ENCODE results near the gene OR1F1. TPM values are rescaled to one million over a fixed set of nuclear protein-coding genes. Genes with fewer than 3 reads are reported as not detected.

OR1F1 gene
- total RNA-seq, 1 donor from 2014 or later, result not detected

DNA sequence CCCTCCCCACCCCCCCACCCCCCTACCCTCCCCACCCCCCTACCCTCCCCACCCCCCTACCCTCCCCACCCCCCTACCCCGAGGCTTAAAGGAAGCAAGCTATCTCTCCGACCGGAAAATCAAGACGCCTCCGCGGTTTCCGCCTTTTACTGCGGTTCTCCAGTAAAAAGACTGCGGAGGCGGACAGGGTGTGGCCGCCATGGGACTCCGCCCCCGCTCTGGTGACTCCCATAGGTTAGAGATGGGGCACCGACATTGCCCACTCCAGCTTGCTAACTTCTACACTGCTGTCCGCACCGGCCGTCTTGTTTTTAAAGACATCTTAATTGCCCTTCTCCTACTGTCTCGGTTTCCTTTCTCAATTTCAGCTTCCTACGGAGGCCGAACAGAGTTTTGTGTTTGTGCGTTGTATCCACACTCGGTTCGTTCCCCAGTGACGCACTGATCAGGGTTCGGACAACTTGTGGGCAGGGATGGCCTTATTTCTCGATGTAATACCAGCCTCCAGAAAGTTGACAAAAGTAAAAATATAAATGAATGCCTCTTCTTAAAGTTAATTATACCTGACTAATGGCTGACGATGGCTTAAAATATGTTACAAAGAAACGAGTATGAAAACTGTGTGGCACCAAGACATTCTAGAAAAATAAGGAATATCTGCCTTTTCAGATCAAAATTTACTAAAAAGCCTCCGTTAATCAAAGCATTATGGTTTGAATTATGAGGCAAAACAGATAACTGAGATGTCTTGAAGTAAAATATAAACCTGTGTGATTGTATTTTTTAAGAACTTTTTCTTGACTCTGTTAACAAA, 48.1 kb downstream of the OR1F1 start:
- intact Hi-C loops (cut with DNase I), result no loop called here
- DNase-seq (ENCODE audit: low spot score), result peak; percentile 80

DNA sequence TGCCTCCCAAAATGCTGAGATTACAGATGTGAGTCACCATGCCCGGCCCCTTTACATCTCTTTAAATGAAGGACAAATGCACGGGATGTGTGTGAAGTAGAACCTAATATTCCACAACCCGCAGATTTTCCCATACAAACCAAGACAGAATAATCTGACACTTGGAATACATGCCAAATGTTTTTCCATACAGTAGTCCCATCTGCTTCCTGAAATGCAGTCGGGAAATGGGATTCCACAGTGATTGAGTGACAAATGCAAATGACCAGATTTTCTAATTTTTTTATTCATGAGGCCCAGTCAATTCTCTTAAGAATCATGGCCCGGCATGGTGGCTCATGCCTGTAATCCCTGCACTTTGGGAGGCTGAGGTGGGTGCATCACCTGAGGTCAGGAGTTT, 53.8 kb downstream of the OR1F1 start:
- DNase-seq (ENCODE audit: low spot score), result no peak
- intact Hi-C loops (cut with DNase I), result no loop called here

GRCh38 chr16:3242709-3243108, 54.7 kb downstream of the OR1F1 start:
- intact Hi-C loops (cut with DNase I), result no loop called here
- DNase-seq (ENCODE audit: low spot score), result no peak

- intact Hi-C loops (cut with DNase I), result no loop called here
- DNase-seq (ENCODE audit: low spot score), result no peak
Observed at GRCh38 chr16:3243882-3244281, 55.9 kb downstream of the OR1F1 start.

DNA sequence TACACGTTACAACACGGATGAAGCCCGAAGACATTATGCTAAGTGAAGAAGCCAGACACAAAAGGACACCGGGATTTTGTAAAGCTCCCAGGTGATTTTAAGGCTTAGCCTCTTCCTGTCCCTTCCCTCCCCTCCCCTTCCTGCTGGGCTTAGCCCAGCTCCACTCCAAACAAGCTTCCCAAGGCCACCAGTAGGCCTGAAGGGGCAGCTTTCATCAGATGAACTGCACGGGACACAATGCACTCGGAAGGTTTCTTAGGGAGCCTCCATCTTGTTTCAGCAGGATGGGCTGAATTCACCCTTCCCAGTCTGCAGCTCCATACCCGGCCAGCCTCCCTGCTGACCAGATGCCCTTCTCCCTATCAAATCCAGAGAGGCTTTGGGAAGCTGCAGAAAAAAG, 58.0 kb downstream of the OR1F1 start:
- intact Hi-C loops (cut with DNase I), result no loop called here
- DNase-seq (ENCODE audit: low spot score), result no peak

DNA sequence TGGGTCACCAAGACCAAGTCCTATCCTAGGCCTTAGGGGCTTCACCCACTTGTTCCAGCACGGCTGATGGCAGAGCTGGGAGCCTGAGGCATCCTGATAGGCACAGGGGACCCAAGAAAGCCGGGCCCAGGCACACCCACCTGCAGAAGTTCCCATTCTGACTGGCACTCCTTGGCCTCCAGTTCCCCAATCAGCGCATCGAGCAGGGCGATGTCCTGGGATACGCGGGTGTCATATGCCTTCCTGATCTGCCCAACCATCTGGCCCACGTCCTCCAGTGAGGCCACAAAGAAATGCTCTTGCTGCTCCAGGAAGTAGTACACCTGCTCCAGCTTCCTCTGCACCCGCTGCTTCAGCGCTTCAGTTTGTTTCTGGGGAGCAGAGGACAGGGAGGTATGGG, 58.9 kb downstream of the OR1F1 start:
- intact Hi-C loops (cut with DNase I), result no loop called here
- DNase-seq (ENCODE audit: low spot score), result no peak

- intact Hi-C loops (cut with DNase I), result no loop called here
- DNase-seq (ENCODE audit: low spot score), result no peak
Observed at GRCh38 chr16:3248596-3248995, 60.6 kb downstream of the OR1F1 start.

DNA sequence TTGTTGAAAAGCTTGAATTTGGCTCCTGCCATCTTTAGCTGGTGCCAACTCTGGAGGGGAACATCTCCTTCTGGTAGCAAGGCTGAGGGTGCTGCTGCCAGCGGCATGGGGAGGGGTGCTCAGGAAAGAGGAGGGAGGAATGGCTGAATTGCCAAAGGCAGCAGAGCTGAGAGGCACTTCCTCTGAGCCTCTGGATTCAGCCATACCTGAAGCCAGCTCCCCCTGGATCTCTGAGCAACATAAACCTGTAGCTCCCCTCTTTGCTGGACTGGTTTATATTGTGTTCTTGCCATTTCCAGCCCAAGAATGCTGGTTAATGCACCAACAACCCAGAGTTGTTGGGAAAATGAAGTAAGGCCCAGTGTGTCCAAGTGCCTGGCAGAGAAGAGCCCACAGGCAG, 61.0 kb downstream of the OR1F1 start:
- intact Hi-C loops (cut with DNase I), result no loop called here
- no peak for DNase-seq (ENCODE audit: low spot score)

GRCh38 chr16:3249451-3249850, 61.4 kb downstream of the OR1F1 start:
- intact Hi-C loops (cut with DNase I), result no loop called here
- DNase-seq (ENCODE audit: low spot score), result no peak

DNA sequence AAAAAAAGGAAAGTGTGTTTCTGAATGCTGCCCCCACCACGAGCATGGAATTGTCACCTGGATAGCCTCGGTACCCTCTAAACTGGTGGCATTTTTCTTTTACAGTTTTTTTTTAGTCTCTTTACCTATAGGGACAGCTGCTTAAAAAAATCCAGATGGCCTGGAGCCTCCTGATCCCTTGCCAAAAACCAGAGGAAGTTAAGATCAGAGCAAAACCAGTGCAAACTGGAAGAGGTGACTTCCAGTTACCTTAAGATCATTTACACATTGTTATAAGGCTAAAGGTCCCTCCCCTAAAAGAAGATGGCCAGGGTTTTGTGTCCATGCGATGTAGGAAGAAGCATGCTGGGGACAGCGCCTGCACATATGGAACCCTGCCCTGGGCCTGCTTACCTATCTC, 65.0 kb downstream of the OR1F1 start:
- no peak for DNase-seq (ENCODE audit: low spot score)
- intact Hi-C loops (cut with DNase I), result no loop called here

- intact Hi-C loops (cut with DNase I), result no loop called here
- no peak for DNase-seq (ENCODE audit: low spot score)
Observed at GRCh38 chr16:3254309-3254708, 66.3 kb downstream of the OR1F1 start.

Other genes with a start within 250 kb of the OR1F1 start
- not detected for gene KREMEN2, start 223.9 kb upstream of the OR1F1 start, total RNA-seq
- gene PAQR4, start 218.9 kb upstream of the OR1F1 start, total RNA-seq, result 10.9 TPM
- 1.8 TPM for gene PKMYT1, start 207.8 kb upstream of the OR1F1 start, total RNA-seq
- gene CLDN9, start 175.3 kb upstream of the OR1F1 start, total RNA-seq, result 2.3 TPM
- 0.16 TPM for gene CLDN6, start 170.0 kb upstream of the OR1F1 start, total RNA-seq
- 229 TPM for gene TNFRSF12A, start 167.8 kb upstream of the OR1F1 start, total RNA-seq
- gene HCFC1R1, start 164.3 kb upstream of the OR1F1 start, total RNA-seq, result 41.3 TPM
- gene THOC6, start 164.2 kb upstream of the OR1F1 start, total RNA-seq, result 13.9 TPM
- gene BICDL2, start 151.3 kb upstream of the OR1F1 start, total RNA-seq, result not detected
- 3.0 TPM for gene MMP25, start 141.6 kb upstream of the OR1F1 start, total RNA-seq
- gene IL32, start 122.6 kb upstream of the OR1F1 start, total RNA-seq, result 32.3 TPM
- gene ZSCAN10, start 88.9 kb upstream of the OR1F1 start, total RNA-seq, result not detected
- gene ZNF205, start 75.6 kb upstream of the OR1F1 start, total RNA-seq, result 6.5 TPM
- 7.5 TPM for gene ZNF213, start 53.2 kb upstream of the OR1F1 start, total RNA-seq
- gene ZNF200, start 47.0 kb downstream of the OR1F1 start, total RNA-seq, result 5.3 TPM
- 1.00 TPM for gene MEFV, start 68.4 kb downstream of the OR1F1 start, total RNA-seq
- gene ZNF263, start 95.3 kb downstream of the OR1F1 start, total RNA-seq, result 11.3 TPM
- 8.2 TPM for gene TIGD7, start 117.2 kb downstream of the OR1F1 start, total RNA-seq
- gene ZNF75A, start 117.3 kb downstream of the OR1F1 start, total RNA-seq, result 21.3 TPM
- gene OR2C1, start 167.7 kb downstream of the OR1F1 start, total RNA-seq, result not detected
- gene ZSCAN32, start 212.8 kb downstream of the OR1F1 start, total RNA-seq, result 7.2 TPM
- 9.2 TPM for gene ZNF174, start 213.0 kb downstream of the OR1F1 start, total RNA-seq